ENCODE measurements around the gene GNB1. TPM values are rescaled to one million over a fixed set of nuclear protein-coding genes. Genes with fewer than 3 reads are reported as not detected.

Gene GNB1
- total and polyA plus RNA-seq, 3 donors from 2014 or later, result 223 to 256 (median 240) TPM

- TF ChIP-seq CTCF (IDR thresholded peaks at IDR 0.05) (no peak), POLR2A (IDR thresholded peaks at IDR 0.05) (no peak)
- Histone ChIP-seq H3K27ac (no peak overlapping the region), H3K36me3 (ENCODE audit: low read depth, missing control alignments) (no peaks in the 10 kb centered on the region), H3K27me3 (no peaks in the 10 kb centered on the region), H3K9me3 (no peaks in the 10 kb centered on the region), H3K4me1 (no peaks in the 10 kb centered on the region), H3K4me3 (no peak overlapping the region)
- 65 to 76% methylated on average over 14 of the region's 14 CpGs for WGBS, 2 donors
- intact Hi-C loops (cut with DNase I; ENCODE audit: low total_unique reads), result no loop called here
- no peak for DNase-seq
Measured at GRCh38 chr1:1827089-1827848, 63.6 kb downstream of the GNB1 start.

DNA sequence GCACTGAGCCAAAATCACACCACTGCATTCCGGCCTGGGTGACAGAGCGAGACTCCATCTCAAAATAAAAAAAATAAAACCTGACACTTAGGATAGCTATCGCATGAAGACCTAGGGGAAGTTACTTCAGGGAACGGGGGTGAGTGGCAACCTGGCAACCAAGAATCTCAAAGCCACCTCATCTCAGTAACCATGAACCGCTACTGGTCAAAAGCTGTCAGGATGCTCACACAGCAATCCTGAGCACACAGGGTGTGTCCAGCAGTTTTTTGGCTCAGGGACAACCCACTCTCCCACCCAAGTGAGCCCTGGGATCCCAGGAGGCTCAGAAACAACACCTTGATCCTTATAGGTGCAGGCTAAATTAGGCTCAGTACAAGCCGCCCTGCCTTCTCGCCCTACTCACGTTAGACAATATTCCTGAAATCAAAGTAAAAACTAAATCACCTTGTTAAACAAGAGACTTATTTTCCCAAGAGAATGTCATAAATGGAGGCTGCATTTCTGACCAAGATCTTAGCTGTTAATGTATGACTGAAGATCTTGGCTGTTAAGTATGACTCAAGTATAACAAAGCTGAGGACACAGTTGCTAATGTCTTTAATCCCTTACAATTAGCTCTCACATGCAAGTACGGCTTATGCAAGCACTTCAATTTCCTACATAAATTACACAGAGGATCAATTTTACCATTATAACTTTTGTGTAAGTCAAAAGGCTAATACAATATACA is 64.4 kb downstream of the GNB1 start:
- H3K9me3 ChIP-seq, result no peaks in the 10 kb centered on the region
- TF ChIP-seq POLR2A (IDR thresholded peaks at IDR 0.05) (no peak), CTCF (IDR thresholded peaks at IDR 0.05) (no peak)
- H3K36me3 ChIP-seq (ENCODE audit: low read depth, missing control alignments), result no peaks in the 10 kb centered on the region
- 89 to 90% methylated on average over 9 of the region's 9 CpGs for WGBS, 2 donors
- H3K4me3 ChIP-seq, result no peak overlapping the region
- H3K27ac ChIP-seq, result no peak overlapping the region
- intact Hi-C loops (cut with DNase I; ENCODE audit: low total_unique reads), result no loop called here
- DNase-seq, result no peak
- H3K4me1 ChIP-seq, result no peaks in the 10 kb centered on the region
- no peaks in the 10 kb centered on the region for H3K27me3 ChIP-seq

GRCh38 chr1:1825217-1825616 is 65.7 kb downstream of the GNB1 start:
- Histone ChIP-seq H3K36me3 (ENCODE audit: low read depth, missing control alignments) (no peaks in the 10 kb centered on the region), H3K4me3 (no peak overlapping the region), H3K27ac (no peak overlapping the region), H3K4me1 (no peaks in the 10 kb centered on the region), H3K9me3 (no peaks in the 10 kb centered on the region), H3K27me3 (no peaks in the 10 kb centered on the region)
- intact Hi-C loops (cut with DNase I; ENCODE audit: low total_unique reads), result no loop called here
- WGBS, 2 donors, result 92 to 94% methylated on average over 5 of the region's 5 CpGs
- TF ChIP-seq CTCF (IDR thresholded peaks at IDR 0.05) (no peak), POLR2A (IDR thresholded peaks at IDR 0.05) (no peak)
- no peak for DNase-seq

DNA sequence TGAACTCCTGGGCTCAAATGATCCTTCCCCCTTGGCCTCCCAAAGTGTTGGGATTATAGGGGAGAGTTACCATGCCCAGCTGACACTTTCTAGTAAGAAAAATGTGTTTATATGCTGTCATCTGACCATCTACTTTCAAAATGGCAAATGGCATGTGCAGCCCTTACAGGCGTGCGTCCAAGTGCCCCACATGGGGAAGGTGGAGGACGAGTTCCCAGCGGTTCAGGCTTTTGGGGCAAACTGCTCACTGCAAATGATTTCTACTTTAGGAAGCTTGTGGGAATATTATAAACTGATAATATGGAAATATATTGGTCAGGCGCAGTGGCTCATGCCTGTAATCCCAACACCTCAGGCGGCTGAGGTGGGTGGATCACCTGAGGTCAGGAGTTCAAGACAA is 71.1 kb downstream of the GNB1 start:
- 95 to 96% methylated on average over 6 of the region's 6 CpGs for WGBS, 2 donors
- H3K9me3 ChIP-seq, result no peaks in the 10 kb centered on the region
- H3K4me3 ChIP-seq, result no peak overlapping the region
- no peaks in the 10 kb centered on the region for H3K27me3 ChIP-seq
- TF ChIP-seq CTCF (IDR thresholded peaks at IDR 0.05) (no peak), POLR2A (IDR thresholded peaks at IDR 0.05) (no peak)
- DNase-seq, result no peak
- no peaks in the 10 kb centered on the region for H3K4me1 ChIP-seq
- no peak overlapping the region for H3K27ac ChIP-seq
- intact Hi-C loops (cut with DNase I; ENCODE audit: low total_unique reads), result no loop called here
- H3K36me3 ChIP-seq (ENCODE audit: low read depth, missing control alignments), result no peaks in the 10 kb centered on the region

Data from testis (tissue), 3 donors.